GM19351 (cell line): Measurements from ENCODE around the gene FAM193B.

Experiments used
- ATAC-seq: cut with Tn5 transposase; IDR thresholded peaks from one replicate; pipeline ENCODE4 v1.9.1; 2021; ENCODE audit warnings: mild to moderate bottlenecking, moderate library complexity; ENCODE audit not compliant: unreplicated experiment

Gene FAM193B

GRCh38 chr5:177503351-177504085 is 50.8 kb downstream of the FAM193B start:
- no peak for ATAC-seq

DNA sequence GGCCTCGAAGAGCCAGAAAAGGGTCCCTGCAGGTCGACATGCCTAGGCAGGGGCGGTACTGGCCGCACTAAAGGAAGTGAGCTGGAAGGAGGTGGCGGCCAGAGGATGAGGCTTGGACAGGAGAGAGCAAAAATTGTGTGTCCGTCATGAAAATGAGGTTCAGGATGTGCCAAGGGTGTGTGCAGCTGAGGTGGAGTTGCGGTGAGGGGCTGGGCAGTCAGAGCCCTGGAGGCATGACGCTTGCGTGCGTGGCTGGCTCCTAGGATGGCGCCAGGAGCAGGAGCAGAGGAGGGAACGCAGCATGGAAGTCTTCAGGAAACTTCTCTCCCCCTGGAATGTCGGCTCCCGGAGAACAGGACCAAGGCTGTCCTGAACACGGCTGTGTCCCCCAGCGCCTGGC is 51.5 kb downstream of the FAM193B start:
- no peak for ATAC-seq

DNA sequence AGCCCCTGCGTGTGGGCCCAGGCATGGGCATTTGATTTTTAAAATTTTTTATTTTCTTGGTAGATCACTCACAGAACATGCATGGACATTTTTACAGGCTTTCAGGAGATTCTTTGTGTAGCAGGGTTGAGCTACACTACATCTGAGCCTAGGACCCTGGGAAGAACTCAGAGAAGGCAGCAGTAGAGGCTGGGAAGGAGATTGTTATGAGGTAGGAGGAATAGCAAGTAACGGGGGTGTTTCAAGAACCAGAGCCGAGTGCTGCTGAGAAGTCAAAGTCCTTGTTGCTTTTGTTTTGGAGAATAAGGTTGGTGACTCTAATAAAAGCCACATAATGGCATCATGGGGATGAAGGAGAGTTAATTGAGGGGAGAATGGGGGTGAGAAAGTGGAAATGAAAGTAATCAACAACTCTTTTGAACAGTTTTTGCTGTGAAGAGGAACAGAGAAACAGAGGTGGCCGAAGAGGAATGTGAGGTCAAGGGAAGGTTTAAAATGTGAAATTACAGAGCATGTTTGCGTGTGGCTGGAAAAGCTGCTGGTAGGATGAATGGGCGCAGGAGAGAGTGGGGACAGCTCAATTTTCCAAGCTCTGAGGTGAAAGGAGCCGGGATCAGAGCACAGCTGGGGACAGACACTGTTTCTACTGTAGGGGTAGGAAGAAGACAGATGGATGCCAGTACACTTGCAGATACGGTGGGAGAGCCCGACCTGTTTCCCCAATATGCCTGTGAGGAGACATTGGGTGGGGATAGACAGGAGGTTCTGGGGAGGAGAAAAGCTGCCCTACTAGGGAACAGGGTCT is 52.3 kb downstream of the FAM193B start:
- ATAC-seq = no peak

DNA sequence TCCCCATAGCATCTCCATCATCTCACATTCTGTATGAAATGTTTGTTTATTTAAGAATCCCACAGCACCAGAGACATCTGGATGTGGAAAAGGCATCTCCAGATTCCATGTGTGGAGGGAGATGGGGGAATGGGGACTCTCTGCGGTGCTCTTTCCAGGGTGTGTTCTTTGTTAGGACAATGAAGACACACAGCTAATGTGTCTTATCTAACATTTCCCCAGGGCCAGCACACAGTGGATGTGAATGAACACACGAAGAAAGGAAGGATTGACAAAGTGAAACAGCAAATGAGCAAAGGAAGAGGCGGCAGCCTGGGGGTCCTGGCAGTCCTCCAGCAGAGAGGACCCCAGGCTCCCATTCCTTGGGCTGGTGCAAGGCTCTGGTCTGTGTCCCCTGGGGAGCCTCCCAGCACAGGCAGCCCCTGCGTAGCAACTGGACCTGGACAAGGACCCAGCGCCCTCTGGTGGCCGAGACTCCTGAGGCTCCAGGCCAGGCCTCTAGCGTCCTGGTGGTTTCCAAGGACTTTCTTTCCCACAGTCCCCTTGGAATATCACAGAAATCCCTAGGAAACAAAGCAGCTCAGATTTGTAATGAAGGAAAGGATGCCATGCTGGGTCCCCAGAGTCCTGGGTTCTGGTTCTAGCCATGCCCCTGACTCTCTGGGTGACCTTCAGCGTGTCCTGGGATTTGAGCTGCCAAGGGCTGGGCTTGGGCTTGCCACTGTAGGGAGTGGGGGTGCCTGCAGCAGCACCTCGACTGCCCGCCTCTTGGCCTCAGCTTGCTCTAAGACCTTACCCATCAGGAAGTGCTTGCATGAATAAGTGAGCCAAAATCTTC is 53.5 kb downstream of the FAM193B start:
- no peak for ATAC-seq

GRCh38 chr5:177499842-177500241 is 54.5 kb downstream of the FAM193B start:
- ATAC-seq = no peak

DNA sequence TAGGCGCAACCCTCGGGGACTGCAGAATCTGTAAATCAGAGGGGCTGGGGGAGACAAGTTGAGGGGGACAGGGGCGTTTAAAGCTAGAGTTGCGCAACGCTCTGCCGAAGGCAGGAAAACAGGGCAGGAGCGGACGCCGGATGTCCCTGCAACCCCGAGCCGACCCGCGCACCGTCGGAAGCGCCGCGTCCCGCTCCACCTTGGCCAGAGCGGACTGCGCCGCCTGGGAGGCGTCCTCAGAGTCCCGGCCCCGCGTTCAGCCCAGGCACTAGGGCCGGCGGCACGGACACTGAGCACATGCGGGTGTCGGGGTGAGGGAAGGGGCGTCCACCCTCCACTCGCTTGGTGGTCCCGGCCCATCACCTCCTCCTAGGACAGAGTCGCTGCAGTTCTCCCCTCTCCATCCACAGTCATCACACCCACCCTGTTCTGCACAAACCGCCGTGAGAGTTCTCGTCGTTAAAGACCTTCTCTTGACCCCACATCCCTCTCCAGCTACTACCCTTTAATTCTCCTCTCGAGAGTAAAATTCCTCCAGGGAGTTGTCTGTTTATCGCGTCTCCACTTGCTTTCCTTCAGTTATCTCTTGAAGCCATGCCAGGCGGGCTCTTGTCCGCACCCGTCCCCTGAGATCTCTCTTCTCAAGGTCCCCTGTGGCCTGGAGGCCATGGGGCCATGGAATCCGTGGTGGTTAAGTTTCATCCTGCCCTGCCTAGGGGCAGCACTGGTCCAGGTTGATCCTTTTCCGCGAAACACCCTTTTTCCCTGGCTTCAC is 56.2 kb downstream of the FAM193B start:
- ATAC-seq = no peak

DNA sequence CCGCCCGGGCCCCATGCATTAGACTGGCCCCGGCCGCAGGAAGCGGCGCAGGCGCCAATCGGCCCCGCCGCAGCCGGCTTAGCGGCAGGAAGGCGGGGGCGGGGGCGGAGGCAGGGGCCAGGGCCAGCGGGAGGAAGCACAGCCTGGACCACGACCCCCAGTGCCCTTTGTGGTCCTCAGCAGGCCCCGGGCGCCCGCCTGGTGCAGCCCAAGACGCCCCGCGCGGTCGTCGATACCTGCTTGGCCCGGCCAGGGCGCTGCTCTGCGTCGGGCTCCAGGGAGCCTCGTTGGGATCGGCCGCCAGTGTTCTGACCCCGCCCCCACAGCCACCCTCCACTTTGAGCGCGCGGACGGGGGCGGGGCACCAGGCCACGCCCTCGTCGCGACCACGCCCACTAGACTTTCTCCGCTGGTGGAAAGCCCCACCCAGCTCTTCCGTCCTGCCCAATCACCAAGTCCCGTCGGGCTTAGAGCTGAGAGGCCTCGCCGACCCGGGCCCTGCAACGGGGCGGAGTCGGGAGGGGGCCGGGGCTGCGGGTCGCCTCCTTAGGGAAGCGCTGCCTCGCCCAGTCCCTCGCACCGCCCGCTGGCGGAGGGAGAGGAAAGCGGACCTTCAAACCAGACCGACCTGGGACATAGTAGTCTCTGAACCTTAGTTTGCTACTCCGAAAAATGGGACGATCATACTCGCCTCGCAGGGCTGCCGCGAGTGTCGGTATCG is 56.9 kb downstream of the FAM193B start, which contains the start of gene PDLIM7:
Gene PDLIM7, minus strand, starts transcription at position 313 of the 721 bp plus-strand sequence. CDS start 1,092 bp downstream, outside the sequence.
- peak; percentile 70 for ATAC-seq

DNA sequence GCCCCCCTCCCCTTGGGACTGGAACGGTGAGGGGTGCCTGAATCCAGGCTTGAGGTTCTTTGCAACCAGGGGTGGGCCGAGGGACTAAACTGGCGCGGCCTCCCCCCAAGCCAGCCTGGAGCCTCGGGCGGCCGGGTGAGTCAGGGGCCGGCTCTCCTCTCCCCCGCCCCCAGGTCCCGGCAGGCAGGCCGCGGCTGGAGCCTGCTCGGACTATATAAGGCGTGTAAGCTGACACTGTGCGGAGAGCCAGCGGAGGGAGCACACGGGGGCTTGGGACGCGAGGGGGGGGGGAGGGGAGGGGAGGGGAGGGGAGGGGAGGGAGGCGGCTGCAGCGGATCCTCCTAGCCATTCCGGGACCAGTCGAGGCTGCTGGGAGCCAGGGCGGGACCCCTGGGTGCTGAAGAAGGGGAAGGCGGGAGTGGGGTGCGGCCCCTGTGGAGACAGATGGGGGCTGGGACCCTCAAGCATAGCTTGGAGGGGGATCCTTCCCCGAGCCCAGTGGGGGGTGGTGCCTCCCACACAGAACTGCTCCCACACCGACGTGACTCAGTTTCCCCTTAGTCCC is 57.6 kb downstream of the FAM193B start:
- peak; percentile 3 for ATAC-seq

GRCh38 chr5:177496070-177496726 is 58.2 kb downstream of the FAM193B start:
- no peak for ATAC-seq

DNA sequence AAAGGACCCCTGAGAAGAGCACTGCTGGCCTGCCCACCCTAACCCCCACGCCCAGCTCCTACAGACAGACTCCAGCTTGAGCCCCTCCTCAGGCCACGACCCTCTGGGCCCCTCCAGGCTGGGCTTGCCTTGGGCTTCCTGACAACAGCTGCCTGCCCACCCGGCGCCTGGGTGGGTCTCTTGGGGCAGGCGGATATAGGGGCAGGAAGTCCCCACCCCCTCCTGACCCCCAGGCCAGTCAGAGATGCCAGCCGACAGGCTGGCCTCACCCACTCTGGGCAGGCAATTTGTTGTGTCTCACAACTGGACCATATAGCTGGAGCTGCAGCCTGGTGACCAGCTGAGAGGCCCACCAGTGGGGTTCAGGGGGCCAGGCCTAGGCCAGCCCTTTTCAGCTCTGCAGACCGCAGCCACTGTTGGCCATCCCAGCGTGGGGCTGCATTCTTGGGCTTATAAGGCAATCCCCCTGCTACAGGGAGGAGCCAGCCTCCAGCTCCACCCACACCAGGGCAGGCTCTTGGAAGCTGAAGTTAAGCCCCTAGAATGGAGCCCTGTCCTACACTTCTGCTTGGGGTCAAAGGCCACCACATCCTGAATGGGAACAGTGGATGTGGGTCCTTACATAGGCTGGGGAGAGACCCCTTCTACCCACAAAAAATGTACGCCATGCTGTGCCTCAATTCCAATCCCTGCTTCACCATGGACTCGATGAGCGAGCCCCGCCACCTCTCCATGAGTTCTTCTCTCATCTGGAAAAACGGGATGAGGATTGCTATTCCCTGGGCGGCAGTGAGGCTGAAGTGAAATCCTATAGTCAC is 58.9 kb downstream of the FAM193B start:
- no peak for ATAC-seq

- no peak for ATAC-seq
Observed at GRCh38 chr5:177494346-177495195, 59.8 kb downstream of the FAM193B start.

- no peak for ATAC-seq
Observed at GRCh38 chr5:177493795-177494345, 60.5 kb downstream of the FAM193B start.

GRCh38 chr5:177492841-177493240 is 61.5 kb downstream of the FAM193B start:
- ATAC-seq = no peak

GRCh38 chr5:177491983-177492746 is 62.2 kb downstream of the FAM193B start:
- no peak for ATAC-seq

DNA sequence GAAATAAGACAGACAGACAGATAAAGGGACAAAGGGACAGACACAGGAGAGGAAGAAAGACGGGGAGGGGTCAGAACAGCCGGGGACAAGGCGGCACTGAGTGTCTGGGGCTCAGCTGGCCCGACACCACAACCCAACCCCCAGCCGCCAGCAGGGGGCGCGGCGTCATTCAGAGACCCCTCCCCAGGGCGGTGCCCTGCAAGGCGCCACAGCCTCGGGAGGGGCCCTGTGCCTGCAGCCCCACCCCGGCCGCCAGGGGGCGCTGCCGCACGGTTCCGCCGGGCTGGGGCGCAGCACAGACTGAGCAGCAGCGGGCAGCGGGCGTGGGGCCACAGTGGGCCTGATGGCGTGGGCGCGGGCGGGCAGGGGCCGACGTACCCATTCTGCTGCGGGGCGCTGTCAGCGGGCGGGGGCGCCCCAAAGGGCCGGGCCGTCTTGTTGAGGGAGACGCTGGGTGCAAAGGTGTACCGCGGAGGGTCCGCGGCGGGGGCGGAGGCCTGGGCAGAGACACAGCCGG is 62.9 kb downstream of the FAM193B start:
- no peak for ATAC-seq

- ATAC-seq = no peak
Observed at GRCh38 chr5:177490992-177491391, 63.4 kb downstream of the FAM193B start.
